SK-MEL-5 (cell line): ENCODE results near the gene MDM4. TPM values are rescaled to one million over a fixed set of nuclear protein-coding genes. Genes with fewer than 3 reads are reported as not detected.

ENCODE experiments used
- DNase-seq: peaks from one replicate; pipeline ENCODE4 v3.0.0-alpha.2; 2016; ENCODE audit warnings: low read depth, low spot score
- in situ Hi-C: cut with HindIII; loops from 2 replicates; pipeline ENCODE4 v1.10.0; 2016; ENCODE audit warnings: low sequenced_read_pairs, high pct_unique_total_duplicates, low pct_unique_long_range_greater_than_20kb
- total RNA-seq: library from RNA; depleted of rRNA; stranded (reverse); fragments of >200 nt; shearing (Covaris generic); gene quantifications from 2 replicates; pipeline ENCODE4 v1.2.3, GENCODE V29; 2014

The MDM4 gene
- total RNA-seq, 1 experiment from 2014 or later = 15.8 TPM

- in situ Hi-C loops = no loop called here
- DNase-seq = no peak
Measured at GRCh38 chr1:204583909-204584632, 67.9 kb downstream of the MDM4 start.

DNA sequence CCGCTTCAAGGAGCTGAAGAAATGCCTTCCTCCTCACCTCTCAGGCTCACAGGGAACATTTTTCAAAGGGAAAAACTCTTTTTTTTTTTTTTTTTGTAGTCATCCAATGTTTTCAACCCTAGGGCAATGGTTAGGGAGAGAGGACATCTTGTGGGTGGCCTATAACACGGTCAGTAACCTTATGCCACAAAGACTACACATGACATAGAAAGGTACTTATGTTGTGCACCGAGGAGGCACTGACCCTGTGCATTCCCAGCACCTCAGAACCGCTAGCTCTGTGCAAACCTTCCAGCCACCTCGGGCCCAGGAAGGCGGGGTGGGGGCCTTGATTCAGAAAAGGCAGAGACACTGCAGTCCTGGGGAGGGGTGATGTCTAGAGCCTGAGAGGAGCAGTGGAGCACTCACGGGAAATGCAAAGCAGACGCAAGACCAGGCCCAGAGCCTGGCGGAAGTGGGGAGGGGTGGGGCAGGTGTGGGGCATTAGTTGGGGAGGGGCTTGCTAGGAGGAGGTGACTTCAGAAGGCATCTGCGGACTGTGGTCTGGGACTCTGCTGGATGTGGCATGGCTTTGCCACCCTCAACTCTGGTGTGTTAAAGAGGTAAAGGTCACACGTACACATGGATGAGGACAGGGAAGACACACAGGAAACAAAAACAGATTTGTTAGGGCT lies 68.6 kb downstream of the MDM4 start:
- in situ Hi-C loops = no loop called here
- DNase-seq = no peak

DNA sequence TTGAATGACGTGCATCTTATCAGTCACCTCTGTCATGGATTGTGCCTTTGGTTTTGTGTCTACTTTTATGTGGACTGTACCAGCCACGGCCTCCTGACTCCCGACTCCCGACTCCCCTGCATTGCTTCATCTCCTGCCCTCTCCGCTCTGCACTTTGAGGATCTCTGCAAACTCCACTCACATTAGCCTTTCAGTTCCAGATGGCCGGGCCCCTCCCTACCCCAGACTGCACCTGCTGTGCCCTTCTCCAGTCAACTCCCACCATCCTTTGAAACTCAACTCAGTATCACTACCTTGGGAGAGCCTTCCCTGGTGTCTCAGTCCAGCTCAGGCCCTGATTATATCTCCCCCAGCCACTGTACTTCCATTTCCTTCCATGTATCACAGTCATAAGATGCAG lies 71.4 kb downstream of the MDM4 start:
- in situ Hi-C loops = no loop called here
- no peak for DNase-seq

- in situ Hi-C loops = no loop called here
- no peak for DNase-seq
Measured at GRCh38 chr1:204588826-204589225, 72.6 kb downstream of the MDM4 start.

- in situ Hi-C loops = no loop called here
- no peak for DNase-seq
Measured at GRCh38 chr1:204589409-204590038, 73.3 kb downstream of the MDM4 start.

DNA sequence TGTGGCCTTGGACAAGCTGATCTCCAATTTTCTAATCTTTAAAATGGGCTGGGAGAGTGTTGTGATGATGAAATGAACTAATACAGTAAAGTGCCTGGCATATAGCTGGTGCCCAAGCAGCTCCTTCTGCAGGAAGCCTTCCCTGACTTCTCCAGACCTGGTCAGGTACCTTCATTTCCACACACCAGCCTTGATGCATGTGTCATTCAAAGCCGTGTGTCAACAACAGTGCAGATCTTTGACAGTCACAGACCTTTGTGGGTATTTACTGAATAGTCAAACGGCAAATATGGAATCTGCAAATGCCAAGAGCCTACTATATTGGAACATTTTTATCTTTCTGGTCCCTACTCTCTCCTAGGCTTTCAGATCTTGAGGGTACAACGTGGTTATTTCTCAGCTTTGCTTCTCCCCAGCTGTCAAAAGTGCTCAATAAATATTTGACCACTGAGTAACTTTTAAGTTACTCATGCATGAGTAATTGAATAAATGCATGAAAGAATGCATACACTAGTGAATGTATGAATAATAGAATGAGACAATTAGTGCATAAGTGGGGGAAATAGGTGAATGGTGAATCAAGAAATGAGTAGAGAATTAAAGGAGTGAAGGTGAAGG lies 75.4 kb downstream of the MDM4 start:
- no peak for DNase-seq
- in situ Hi-C loops = no loop called here

DNA sequence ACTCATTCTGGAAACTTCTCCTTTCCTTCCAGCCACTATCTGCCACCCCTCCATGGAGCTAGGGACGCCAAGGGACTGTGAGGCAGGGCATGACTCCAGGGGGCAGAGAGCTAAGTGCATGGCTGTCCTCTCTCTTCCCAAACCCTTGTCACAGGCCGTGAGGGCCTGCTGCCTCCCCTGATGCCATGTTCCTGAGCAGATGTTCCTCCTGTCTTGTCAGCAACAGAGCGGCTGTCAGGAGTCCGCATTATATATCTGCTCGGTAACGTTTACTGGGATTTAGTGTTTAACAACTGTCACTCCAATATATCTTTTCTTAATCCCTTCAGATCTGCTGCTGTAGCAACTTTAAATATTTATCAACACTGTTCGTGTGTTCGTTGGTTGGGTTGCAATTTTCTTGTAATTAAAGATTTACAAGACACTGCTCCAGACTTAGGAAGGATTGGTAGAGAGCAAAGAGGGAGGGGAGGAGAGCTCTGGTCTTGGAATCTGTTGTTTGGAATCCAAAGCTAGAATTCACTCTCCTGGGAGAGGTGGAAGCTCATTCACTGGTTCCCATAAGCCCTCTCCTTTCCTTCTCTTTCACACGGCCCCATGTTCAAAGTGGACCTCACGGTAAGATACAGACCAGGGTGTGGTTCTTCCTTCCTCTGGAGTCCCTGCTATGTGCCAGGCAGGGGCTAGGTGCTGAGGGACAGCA lies 76.2 kb downstream of the MDM4 start:
- in situ Hi-C loops = no loop called here
- DNase-seq = no peak

DNA sequence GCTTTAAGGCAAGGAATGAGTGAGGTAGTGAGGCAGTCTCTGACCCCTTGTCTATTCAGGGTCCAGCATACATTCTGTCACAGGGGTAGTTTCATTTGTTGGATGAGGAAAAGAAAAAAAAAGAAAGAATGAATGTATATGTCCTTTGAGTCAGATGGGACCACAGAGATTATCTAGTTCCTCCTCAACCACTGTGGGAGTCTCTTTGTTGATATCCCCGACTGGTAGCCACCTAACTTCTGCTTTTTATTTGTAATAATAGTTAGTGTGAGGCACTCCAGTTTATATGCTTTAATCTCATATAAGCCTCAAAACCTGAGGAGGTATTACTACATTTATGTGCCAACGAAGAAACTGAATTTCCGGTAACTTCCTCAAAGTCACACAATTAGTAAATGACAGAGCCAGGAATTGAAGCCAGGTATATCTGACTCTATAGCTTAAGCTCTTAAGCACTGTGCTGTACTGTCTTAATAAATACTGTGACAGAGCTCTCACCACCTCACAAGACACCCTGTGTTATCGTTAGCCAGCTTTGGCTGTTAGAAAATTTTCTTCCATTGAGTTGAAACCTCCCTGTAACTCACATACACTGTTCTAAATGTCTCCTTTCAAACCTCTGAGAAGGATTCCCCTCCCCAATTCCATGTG lies 82.2 kb downstream of the MDM4 start:
- in situ Hi-C loops = no loop called here

DNA sequence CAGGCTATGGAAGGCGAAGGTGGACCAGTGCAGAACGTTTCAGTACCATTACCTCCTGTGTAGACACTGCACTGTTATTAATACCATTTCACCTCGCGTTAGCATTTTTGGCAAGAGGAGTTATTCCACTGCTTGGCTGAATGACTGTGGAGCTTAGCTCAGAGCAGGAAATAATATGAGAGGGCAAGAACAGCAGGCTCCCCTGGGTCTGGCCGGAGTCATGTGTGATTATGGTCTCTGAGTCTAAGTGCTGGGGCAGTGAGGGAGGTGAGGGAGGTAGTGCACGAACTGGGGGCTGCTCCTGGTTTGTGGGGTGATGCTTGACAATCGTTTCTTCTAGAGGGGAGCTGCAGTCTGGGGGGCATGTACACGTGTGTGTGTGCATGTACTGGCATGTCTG lies 82.9 kb downstream of the MDM4 start:
- DNase-seq = no peak
- in situ Hi-C loops = no loop called here

More for the DNA sequence above, 82.2 kb downstream of the MDM4 start:
- DNase-seq = no peak

DNA sequence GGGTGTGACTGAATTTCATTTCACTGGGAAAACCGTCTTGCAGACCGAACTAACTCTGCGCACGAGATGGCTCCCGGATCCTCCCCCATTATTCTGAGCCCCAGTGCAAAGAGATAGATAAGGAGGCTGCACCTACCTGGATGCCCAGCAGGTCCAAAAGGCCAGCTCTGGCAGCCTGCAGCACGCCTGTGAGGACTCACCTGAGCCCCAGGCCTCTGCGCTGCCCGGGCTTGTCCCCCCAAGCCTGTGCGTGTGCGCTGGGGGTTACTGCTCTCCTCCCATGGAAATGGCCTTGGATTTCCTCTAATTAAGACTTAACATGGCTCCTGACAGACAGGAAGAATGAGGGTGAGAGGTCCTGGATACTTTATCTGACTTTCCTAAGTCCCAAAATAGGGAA lies 83.4 kb downstream of the MDM4 start:
- in situ Hi-C loops = no loop called here

GRCh38 chr1:204600203-204600602 lies 84.0 kb downstream of the MDM4 start:
- DNase-seq = no peak
- in situ Hi-C loops = no loop called here

More for the DNA sequence above, 83.4 kb downstream of the MDM4 start:
- DNase-seq = no peak

DNA sequence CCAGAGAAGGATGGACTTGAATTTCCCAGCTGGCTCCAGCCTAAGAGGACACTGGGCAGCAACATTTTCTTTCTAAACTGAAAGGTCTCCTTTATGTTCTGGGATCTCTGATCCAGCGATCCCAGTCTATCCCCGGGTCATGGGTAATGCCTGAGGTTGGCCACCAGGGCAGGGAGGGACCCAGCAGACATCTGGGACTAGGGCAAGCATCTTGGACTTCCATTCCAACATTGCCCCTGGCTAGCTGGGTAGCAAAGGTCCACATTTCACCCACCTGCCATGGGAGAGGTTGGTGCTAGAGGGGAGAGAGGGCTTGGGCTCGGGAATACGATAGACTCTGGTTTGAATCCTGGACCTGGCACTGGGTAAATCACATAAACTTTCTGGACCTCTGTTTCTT lies 84.8 kb downstream of the MDM4 start:
- DNase-seq = peak; percentile 31
- in situ Hi-C loops = no loop called here

DNA sequence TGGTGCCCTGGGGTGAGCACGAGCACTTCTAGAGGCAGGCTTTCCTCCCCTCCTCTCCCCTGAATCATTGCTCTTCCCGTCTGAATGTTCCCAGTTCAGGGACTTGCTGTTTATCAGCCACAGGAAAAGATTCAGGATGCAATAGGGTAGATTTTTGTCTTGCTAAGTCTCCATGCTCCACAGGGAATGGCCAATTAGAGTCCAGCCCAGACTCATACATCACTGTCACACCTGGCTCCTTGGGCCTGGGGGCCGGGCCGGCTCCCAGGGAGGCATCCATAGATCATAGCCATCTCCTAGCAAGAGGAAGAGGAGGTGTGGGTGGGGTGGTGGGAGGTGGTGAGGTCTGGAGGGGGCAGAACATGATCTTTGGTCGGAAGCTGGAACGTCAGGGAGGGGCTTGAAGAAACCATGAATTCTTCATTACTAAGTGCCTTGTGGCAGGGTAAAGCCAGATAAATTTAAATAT lies 85.9 kb downstream of the MDM4 start:
- in situ Hi-C loops = no loop called here
- no peak for DNase-seq

- in situ Hi-C loops = no loop called here
- DNase-seq = no peak
Measured at GRCh38 chr1:204602871-204603542, 86.8 kb downstream of the MDM4 start.

- in situ Hi-C loops = no loop called here
- no peak for DNase-seq
Measured at GRCh38 chr1:204605791-204606190, 89.6 kb downstream of the MDM4 start.
